RWPE2 (cell line): Measurements from ENCODE around the gene FGF18.

Experiments used
- ATAC-seq: fragments of 200-7000 bp; cut with Tn5 transposase; 3 replicates; pipeline ENCODE4 v1.9.1; 2021; ENCODE audit warnings: low read depth
- DNase-seq: peaks from one replicate; pipeline ENCODE4 v3.0.0-alpha.2; 2020; ENCODE audit warnings: low spot score
- H3K27ac ChIP-seq: fragments of 450-650 bp; 2 replicates; pipeline ENCODE4 v1.5.1; 2017; ENCODE audit warnings: mild to moderate bottlenecking; ENCODE audit not compliant: poor library complexity, severe bottlenecking
- H3K27me3 ChIP-seq: fragments of 250-450 bp; sonication (Bioruptor Pico); 2 replicates; pipeline ENCODE4 v1.5.1; 2021; ENCODE audit warnings: mild to moderate bottlenecking, moderate library complexity; ENCODE audit not compliant: insufficient read depth, poor library complexity, severe bottlenecking
- H3K36me3 ChIP-seq: fragments of 250-450 bp; sonication (Bioruptor Pico); 2 replicates; pipeline ENCODE4 v1.5.1; 2020; ENCODE audit warnings: low read depth, mild to moderate bottlenecking, moderate library complexity
- H3K4me1 ChIP-seq: fragments of 250-450 bp; sonication (Bioruptor Pico); 2 replicates; pipeline ENCODE4 v1.5.1; 2021; ENCODE audit warnings: mild to moderate bottlenecking, moderate library complexity; ENCODE audit not compliant: insufficient read depth, poor library complexity, severe bottlenecking
- H3K4me3 ChIP-seq: fragments of 250-450 bp; sonication (Bioruptor Pico); 2 replicates; pipeline ENCODE4 v1.5.1; 2021; ENCODE audit warnings: mild to moderate bottlenecking, moderate library complexity; ENCODE audit not compliant: severe bottlenecking
- H3K9me3 ChIP-seq: fragments of 250-450 bp; sonication (Bioruptor Pico); 2 replicates; pipeline ENCODE4 v1.5.1; 2021; ENCODE audit warnings: mild to moderate bottlenecking, moderate library complexity; ENCODE audit not compliant: severe bottlenecking
- CTCF ChIP-seq: fragments of 450-650 bp; IDR thresholded peaks from one replicate; pipeline ENCODE4 v1.5.1; 2017; ENCODE audit warnings: mild to moderate bottlenecking, moderate library complexity; ENCODE audit not compliant: poor library complexity, severe bottlenecking

The FGF18 gene

GRCh38 chr5:171499611-171500010 lies 80.2 kb downstream of the FGF18 start:
- H3K9me3 ChIP-seq: no peaks in the 10 kb centered on the region
- no peaks in the 10 kb centered on the region for H3K36me3 ChIP-seq
- H3K4me1 ChIP-seq: peaks cover 5% of the 10 kb centered on the region
- H3K27me3 ChIP-seq: no peaks in the 10 kb centered on the region
- TF ChIP-seq CTCF: no peak
- no peak for ATAC-seq
- no peak overlapping the region for H3K4me3 ChIP-seq
- DNase-seq: no peak
- no peak overlapping the region for H3K27ac ChIP-seq

GRCh38 chr5:171505473-171506043 lies 86.1 kb downstream of the FGF18 start:
- Histone ChIP-seq H3K27me3 (no peaks in the 10 kb centered on the region), H3K27ac (no peak overlapping the region), H3K9me3 (no peaks in the 10 kb centered on the region), H3K4me3 (no peak overlapping the region), H3K4me1 (no peaks in the 10 kb centered on the region), H3K36me3 (no peaks in the 10 kb centered on the region)
- no peak for TF ChIP-seq CTCF
- ATAC-seq (no peak; the same call in 2 of the 3 replicates), DNase-seq (no peak)

- H3K4me3 ChIP-seq: no peak overlapping the region
- no peaks in the 10 kb centered on the region for H3K36me3 ChIP-seq
- ATAC-seq: no peak
- H3K27ac ChIP-seq: no peak overlapping the region
- H3K27me3 ChIP-seq: no peaks in the 10 kb centered on the region
- H3K9me3 ChIP-seq: no peaks in the 10 kb centered on the region
- no peak for DNase-seq
- H3K4me1 ChIP-seq: no peaks in the 10 kb centered on the region
- no peak for TF ChIP-seq CTCF
Measured at GRCh38 chr5:171506951-171507350, 87.5 kb downstream of the FGF18 start.
